ENCODE measurements around the gene C8G.
A peak's percentile ranks its signal among the peaks of the same experiment; 100 is the strongest.

C8G gene
- total RNA-seq = 0 to 1.3 (median 0.29) reads per million in 17 experiments

DNA sequence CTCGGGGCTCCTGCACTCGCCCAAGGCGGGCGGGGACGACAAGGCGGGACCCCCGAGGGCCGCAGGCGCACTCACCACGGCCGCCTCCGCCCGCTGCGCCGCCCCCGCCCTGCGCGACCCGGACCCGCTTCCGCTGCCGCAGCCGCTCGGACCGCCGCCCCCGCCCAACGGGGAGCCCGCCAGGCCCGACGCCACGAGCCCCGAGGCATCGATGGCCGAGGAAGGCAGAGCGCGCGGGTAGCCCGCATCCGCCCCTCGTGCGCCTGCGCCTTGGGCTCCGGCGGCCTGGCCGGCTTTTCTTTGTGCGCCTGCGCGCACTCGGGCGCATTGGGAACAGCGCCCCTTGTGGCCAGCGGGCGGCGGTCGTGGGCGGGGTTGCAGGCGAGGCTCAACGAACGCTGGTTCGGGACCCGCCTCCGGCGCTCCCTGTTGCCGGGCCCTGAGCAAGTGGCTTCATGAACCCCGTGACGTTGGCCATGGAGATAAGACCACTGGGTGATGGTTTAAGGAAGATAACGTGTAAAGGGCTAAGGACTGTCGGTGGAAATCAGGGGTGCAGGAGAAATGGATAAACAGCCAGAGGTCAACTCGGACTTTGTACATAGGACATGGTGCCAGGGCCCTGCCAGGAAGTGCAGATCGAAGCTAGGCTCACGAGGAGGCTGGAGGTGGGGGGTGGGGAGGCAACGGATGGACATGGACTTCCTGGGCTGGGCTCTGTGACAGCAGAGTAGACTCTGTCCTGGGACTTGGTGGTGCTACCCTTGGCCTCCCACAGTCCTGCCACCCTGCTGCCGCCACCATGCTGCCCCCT is at the start of gene C8G, which contains the start of gene FBXW5:
Gene C8G, plus strand, starts transcription at position 725 of the 814 bp plus-strand sequence. Its CDS starts 78 bp downstream, at position 803.
Gene FBXW5, minus strand, starts transcription at position 220 of the 814 bp plus-strand sequence. CDS start 655 bp downstream, outside the sequence.
- peak; percentile 98 to 99 (median 99) for DNase-seq

DNA sequence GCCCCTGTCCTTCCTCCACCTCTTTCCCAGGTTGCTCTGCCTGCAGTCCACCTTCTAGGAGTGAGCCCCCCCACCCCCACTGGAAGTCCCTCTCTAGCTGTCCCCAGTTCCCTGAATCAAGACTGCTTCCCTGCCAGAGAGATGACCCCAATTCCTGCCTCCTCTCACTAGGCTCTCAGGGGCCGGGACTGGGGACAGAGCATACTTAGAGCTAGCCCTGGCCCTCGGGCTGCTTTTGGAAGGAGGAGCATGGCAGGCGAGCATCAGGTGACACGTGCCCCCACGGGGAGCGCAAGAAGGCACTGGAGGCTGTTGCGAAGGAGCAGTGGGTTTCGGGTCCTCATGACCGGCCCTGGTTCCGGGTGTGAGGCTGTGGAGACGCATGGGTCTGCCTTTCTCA is 49.0 kb upstream of the C8G start:
- DNase-seq = no peak

- DNase-seq = no peak
These were observed 46.5 kb upstream of the C8G start for GRCh38 chr9:136898483-136899100.

- DNase-seq = no peak
These were observed 45.8 kb upstream of the C8G start for GRCh38 chr9:136899196-136899595.

GRCh38 chr9:136900556-136900955 is 44.5 kb upstream of the C8G start:
- DNase-seq = no peak

- DNase-seq = no peak
These were observed 44.0 kb upstream of the C8G start for GRCh38 chr9:136900988-136901515.

GRCh38 chr9:136901516-136902258 is 43.4 kb upstream of the C8G start:
- DNase-seq = peak in 2 of 4 experiments; percentile 31 to 46

DNA sequence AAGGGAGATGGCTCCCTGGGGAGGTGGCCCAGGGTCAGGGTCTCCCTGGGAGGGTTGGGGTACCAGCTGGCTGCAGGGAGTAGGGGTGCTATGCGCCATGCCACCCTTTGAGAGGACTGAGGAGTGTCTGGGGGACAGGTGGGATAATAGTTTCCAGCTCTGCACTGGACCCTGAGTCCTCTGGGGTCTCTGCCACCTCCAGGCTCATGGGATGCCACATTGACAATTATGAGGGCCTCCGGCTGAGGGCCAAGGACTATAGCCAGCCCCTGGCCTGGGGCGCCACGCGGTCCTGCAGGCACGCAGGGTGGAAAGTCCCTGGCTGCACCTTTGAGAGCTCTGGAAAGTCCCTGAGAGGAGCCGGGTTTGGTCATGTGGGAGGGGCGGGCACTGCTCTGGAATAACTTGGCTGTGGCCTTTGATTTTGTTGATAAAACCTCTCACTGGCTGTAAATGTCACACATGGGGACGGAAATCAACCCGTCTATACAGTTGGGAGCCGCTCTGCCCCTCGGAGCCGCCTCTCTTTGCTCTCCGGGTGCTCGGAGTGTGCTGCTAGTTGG is 42.7 kb upstream of the C8G start:
- DNase-seq = peak; percentile 33 to 79 (median 50)

DNA sequence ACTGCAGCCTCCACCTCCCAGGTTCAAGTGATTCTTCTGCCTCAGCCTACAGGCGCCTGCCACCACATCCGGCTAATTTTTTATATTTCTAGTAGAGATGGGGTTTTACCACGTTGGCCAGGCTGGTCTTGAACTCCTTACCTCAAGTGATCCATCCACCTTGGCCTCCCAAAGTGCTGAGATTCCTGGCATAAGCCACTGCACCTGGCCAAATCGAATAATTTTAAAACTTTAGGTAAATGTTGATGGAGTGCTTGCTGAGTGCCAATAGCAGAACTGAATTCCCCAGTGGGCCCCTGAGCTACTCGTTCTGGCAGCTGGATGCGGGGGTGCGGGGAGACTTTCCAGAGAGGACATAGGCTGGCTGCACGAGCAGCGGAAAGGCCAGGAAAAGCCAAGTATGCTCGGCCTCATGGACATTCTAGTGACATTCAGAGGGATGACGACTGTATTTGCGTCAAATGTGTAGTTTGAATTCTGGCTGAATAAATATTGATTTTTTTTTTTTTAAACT is 41.9 kb upstream of the C8G start:
- no peak for DNase-seq

- no peak for DNase-seq
These were observed 38.8 kb upstream of the C8G start for GRCh38 chr9:136906266-136906665.

DNA sequence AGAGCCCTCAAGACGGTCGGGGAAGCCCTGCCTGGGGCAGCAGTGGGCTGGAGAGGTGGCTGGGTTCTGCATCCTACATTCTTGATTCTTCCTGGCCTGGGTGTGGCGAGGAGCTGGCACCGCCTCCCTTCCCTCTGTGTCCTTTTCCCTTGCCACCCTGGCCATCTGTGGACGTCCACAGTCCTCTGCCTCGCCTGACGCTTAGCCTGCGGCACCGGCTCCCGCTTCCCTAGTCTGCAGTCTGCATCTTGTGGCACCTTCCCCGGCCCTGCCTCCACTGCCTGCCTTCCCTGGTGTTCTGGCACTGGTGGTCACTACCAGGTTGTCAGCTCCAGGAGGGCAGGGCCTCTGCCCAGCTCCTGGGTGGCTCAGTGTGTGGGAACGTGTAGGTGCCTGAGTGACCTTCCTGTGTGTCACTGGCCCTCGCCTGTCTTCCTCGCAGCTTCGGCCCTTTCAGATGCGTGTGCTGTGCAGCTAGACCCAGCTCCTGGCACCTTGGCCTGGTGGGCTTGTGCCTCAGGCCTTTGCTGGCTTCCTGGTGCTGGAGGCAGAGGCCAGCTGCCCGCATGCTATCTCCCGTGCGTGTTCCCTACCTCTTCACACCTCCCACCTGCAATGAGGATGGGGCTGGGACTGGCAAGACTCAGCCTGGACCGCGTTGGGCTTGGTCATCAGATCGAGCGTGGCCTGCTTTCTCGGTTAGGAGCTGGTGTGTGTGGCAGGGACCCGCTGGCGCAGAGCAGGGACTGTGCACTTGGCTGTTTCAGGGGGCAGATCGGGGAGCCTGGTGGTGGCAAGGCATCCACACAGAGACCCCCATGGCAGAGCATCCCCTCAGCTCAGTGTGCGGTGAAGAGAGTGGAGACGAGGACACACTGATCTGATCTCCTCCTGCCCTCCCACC is 37.8 kb upstream of the C8G start:
- no peak for DNase-seq

DNA sequence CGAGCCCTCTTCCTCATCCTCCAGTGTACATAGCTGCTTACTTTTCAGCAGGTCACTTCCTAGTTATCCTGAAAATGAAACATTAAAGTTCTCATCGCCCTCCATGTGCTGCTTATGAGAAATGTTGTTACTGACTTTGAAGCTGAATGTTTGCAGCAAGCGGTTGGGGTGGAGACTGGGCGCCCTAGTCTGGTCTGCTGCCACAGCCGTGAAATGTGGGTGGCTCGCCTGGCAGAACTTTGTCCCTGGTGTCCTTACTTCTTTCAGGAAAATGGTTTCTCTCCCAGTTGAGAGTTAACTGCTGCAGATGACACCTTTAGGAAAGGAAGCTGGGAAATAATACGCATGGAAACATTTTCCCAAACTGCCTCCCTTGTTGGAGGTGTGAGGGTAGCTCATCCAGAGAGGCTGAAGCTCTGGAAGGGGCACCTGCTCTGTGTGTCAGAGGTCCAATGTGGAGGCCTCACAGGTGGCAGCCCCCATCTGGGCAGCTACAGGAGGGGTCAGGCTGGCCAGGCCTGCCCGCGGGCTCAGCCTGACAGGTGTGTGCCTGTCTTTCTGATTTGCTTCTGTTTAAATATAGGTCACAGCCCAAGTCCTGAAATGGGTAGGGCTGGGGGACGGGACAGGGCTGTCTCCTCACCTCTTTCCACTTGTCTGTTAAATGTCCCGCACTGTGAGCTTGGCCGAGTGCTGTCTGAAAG is 34.7 kb upstream of the C8G start:
- no peak for DNase-seq

- no peak for DNase-seq
These were observed 34.2 kb upstream of the C8G start for GRCh38 chr9:136910901-136911245.

DNA sequence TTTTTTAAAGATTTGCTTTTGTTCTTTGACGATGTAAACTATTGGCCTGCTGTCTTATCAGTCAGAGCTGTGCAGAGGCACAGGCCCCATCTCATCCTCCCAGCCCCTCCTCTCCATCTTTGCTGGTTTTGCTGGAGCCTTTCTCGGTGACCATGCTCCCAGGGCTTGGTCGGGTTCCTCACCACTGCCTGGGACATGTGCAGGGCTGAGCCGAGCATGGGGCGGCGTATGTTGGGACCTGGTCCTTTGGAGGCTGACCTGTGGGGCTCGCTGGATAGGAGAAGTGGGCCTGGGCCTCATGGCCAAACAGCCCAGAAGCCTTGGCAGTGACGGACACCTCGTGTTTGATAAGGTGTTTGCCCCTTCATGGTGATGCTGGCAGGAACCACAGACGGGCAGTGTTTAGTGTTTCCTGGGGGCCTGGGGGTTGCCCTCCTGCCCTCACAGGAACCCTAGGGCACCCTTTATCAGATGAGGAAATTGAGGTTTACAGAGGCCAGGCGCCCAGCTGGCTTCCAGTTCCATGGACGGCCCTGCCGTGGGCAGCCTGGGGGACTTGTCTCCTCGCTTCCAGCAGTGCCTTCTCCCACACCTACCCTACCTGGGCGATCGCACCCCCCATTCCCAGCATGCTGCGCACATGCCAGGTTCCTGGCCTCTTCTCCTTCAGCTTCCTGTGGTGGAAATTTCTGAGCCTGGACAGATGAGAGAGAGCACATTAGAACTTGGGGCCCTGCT is 31.2 kb upstream of the C8G start:
- DNase-seq = no peak

DNA sequence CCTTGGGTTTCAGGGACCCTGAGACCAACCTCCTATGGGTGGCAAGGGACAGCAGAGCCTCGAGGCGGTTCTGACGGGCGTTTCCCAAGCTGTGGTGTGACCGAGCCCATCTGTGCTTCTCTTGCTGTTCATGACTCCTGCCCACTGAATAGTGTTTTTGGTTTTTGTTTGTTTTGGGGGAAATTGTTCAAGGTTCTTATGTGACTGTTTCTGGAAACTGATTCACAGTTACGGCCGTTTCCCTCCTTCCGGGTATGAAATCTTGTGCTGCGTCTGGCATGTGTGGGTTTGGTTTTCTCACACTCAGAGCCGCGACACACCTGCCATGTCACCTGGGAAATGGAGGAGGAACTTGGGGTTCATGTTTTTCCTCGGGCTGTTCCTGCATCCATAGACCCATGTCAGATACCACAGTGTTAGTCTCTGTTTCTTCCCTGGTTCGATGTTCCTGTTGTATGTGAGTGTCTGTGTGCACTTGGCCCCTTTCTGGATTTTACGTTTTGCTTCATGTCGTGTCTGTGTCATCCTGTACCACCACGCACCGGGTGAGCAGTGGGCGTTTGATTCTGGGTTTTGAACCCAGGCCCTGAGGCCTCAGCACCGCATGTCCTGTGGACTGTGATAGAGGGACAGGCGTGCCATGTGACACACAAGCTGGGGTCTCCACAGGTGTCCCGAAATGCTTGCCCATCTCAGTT is 29.3 kb upstream of the C8G start:
- no peak for DNase-seq

DNA sequence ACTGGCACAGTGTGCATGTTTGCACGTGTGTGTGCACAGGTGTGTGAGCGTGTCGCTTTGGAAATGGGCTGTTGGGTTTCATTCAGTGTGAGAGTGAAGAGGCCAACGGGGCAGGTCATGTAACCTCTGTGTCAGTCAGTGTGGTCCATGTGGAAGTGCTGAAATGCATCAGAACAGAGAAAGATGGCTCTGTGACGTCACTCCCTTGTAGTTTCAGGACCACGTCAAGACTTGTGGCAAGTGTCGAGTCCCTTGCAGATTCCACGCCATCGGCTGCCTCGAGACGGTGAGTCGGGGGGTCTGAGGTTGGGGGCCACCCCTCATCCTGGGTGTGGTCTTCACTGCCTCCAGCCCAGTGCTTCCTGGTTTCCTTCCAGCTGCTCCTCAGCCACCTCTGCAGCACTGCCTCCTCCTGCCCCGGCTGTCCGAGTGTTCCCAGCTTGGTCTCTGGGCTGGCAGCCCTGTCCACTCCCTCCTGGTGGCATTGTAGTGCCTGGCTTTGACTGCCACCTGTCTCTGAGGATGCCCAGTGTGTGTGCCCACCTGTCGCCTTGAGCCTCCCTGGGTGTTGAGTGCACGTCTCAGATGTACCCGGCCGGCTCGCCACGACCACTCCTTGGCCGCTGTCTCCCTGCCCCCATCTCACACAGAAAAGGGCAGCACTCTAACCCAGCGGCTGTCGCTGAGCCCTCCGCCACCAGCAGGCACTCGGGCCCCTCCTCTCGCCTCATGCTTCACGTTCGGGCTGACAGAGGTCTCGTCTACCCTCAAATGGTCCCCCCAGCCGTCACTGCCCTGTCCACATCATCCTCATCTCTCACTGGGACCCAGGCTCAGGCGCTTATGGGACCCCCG is 28.5 kb upstream of the C8G start:
- no peak for DNase-seq

DNA sequence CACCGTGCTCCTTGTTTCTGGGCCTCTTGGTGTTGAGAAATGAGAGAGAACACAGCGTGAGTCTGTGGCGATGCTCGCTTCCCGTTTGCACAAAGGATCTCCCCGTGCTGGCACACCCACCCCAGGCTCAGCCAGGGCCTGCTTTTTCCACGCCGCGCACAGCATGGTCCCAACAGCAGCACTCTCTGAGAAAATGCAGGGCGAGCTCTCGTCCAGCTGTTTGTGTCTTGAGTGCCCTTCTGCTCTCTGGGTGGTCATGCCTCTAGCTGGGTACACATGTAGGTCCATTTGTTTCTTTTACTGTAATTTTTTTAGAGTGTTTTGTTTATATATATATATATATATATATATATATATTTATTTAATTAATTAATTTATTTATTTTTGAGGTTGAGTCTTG is 27.1 kb upstream of the C8G start:
- DNase-seq = no peak

DNA sequence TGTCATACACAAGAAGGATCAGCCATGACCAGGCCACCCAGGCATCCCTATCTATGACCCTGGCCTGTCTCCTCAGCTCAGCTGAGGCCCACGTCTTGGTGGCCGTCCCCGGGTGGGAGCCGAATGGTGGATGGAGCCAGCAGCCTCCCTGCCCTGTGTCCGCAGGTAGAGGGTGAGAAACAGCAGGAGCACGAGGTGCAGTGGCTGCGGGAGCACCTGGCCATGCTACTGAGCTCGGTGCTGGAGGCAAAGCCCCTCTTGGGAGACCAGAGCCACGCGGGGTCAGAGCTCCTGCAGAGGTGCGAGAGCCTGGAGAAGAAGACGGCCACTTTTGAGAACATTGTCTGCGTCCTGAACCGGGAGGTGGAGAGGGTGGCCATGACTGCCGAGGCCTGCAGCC is 25.0 kb upstream of the C8G start:
- DNase-seq = no peak

Data from suppressor macrophage (primary cell).